HG02798 (cell line): ENCODE results near the gene CEBPB.
"Not testable (repeated sequence)": the region's sequence is repeated elsewhere in the genome, so short reads cannot be mapped to it uniquely, and the experiment has no call there.

Source experiments
- ATAC-seq: cut with Tn5 transposase; IDR thresholded peaks from one replicate; pipeline ENCODE4 v1.9.1; 2021; ENCODE audit warnings: mild to moderate bottlenecking; ENCODE audit not compliant: unreplicated experiment, poor library complexity

Gene CEBPB

DNA sequence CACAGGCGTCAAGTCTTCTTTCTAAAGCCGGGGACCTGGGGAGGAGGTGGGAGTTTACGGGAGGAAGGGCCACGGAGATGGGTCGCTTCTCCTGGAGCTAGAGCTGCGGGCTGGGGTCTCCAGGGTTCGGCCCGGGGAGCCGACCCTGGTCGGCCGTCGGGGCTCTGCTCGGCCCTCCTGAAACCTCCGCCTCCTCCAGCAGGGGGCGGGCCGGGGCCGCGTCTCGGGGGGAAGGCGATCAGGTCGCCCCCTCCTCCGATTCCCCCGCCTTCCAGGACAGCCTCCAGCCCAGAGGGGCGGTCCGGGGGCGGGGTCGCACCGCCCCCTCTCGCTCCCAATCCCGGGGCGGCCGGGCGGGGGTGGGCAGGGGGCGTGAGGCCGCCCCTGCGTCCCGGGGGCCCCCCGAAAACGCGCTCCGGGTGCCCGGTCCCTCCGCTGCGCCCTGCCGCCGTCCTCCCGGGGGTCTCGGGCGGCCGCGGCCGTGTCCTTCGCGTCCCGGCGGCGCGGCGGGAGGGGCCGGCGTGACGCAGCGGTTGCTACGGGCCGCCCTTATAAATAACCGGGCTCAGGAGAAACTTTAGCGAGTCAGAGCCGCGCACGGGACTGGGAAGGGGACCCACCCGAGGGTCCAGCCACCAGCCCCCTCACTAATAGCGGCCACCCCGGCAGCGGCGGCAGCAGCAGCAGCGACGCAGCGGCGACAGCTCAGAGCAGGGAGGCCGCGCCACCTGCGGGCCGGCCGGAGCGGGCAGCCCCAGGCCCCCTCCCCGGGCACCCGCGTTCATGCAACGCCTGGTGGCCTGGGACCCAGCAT lies at the start of gene CEBPB:
TSS of gene CEBPB (plus strand) at position 580 of the 814 bp plus-strand sequence. CDS start at position 784, 204 bp downstream.
- ATAC-seq = peak; percentile 46

DNA sequence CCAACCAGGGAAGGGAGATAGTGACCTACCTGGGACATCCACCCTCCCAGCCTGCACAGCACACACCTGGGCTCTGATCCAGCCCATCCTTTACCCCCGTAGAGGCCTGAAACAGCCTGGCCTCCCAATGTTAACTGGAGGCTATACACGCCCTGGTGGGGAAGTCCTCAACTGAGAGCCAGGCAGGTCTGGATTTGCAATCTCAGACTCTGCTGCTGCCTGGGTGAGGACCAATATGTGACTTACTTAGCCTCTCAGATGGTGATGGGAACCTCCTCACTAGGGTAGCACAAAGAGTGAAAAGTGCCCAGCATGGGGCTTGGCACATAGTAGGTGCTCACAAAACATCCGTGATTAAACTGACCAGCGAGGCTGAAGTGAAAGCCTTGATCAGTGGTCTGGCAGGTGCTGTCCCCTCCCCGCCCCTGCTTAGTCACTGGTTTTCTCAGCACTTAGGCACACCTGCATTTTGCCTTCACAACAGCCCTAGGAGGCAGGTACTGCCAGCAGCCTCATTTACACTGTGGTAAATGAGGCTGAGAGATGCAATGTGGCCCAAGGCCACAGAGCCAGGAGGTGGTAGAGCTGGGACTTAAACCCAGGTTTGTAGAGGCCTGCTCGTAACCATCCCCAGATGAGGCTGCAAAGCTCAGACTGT lies 49.5 kb upstream of the CEBPB start:
- ATAC-seq = no peak

DNA sequence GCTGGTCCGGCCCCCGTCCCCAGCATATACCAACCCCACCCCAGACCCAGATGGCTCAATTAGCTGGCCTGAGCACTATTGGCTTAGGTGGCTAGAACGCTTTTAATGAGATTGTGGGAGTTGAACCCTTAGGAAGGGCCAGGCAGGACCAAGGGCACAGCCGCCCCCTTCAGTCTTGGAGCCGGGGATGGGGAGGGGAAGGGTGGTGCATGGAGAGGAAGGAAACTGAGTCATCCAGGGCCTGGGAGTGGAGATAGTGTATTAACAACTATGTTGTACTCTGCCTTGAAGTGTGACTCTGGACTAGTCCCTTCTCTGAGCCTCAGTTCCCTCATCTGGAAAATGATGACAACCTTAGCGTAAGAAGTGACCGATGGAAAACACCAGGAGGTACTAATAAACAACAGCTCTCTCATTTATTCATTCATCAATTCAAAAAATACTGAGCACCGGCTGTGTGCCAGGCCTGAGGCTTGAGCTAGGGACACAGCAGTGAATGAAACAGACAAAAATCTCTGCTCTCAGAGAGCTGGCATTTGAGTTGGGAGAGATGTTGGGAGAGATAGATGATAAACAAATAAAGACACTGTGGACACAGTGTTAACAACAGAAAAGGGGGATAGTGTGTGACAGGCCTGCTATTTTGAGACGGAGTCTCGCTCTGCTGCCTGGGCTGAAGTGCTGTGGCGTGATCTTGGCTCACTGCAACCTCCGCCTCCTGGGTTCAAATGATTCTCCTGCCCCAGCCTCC lies 48.6 kb upstream of the CEBPB start:
- ATAC-seq = no peak

DNA sequence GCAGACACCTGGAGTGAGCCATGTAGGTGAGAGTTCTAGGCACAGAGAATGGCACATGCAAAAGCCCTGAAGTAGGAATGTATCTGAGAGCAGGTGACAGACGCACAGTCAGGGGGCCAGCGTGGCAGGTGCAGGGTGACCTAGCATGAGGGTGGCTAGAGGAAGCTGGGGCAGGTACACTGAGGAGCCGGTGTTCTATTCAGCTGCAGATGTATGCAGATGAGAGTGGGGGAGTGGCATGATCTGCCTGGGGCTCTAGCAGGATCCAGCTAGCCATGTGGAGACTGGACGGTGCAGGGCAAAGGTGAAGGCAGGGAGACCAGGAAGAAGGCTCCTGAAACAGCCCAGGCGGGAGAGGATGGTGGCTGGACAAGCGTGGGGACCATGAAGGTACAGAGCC lies 47.8 kb upstream of the CEBPB start:
- ATAC-seq = no peak

DNA sequence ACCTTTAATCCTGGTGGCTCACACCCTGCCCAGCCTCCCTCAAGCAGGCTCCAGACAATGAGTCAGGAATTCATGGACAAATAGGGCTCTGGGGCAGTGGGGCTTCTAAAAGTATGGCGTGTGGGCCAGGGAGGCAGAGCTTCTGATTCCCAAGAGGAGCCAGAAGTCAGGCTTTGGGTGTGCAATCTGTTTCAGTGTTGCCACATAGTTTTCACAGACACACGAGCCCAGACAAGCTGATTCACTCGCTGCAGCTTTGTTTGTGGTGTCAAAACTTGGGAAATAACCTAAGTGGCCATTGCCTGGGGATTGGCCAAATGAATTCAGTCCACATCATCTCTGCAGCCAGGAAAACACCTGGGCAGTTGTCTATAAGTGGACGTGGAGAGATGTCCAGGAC lies 46.3 kb upstream of the CEBPB start:
- no peak for ATAC-seq

DNA sequence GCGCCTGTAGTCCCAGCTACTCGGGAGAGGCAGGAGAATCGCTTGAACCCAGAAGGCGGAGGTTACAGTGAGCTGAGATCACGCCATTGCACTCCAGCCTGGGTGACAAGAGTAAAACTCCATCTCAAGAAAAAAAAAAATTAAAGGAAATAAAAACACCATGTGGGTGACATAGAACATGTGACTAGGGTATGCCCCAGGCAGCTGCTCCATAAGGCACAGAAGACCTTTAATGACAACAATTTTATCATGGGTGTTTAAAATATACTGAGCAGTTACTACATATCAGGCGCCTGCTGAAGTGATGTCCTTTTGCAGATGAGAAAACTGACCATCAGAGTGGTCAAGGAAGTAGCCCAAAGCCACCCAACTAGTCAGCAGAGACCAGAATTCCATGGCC lies 45.1 kb upstream of the CEBPB start:
- no peak for ATAC-seq

DNA sequence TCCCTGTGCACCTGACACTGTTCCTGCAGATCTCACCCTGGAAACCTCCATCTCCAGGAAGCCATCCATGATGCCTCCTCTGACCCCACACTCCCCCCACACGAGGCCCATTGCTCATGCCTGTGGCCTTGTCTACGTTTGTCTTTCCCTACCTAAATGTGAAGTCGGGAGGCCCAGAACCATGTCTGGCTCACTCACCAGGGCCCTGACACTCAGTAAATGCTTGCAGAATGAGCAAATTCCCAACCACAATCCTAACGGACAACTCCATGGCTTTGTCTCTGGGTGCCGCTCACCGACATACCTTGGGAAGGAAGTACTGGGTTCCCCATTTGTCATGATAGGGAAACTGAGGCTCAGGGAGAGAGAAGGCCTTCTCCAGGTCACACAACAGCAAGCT lies 44.4 kb upstream of the CEBPB start:
- ATAC-seq = no peak

DNA sequence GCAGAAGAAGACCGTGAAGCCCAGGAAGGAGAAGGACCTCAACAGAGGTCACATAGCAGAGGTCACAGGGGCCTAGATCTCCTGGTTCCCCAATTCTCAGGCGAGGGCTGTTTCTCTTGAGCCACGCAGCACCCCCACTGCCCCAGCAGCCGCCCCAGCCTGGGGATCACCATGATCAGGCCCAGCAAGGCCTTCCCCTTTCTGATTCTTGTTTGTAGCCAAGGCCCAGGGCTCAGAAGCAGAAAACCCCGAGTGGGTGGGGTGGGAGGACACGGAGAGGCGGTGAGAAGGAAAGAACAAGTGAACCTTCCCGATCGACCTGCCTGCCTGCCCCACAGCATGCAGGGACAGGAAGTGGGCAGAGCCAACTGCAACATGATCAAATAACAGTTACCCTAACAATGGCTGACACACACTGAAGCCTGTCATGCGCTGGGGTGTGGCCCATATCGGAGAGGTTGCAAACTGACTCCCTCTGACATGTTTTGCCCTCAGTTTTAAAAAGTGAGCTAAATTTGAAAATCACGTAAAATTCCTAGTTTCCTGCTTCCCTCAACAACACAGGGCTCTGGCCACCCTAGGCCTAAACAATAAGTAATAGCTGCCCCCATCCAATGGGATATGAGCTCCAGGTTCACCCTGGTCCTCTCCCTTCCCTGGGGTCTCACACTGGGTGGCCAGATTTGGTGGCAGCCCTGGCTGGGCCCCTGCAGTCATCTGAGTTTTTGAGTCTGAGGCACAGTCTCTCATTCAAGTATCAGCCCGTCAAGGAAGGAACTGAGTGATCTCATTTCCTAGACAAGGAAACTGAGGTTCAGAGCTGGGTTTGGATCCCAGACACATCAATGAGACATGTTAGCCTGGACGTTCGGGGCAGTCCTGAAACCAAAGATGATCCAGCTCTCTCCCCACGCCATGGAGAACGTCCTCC lies 43.6 kb upstream of the CEBPB start:
- ATAC-seq = peak; percentile 65

DNA sequence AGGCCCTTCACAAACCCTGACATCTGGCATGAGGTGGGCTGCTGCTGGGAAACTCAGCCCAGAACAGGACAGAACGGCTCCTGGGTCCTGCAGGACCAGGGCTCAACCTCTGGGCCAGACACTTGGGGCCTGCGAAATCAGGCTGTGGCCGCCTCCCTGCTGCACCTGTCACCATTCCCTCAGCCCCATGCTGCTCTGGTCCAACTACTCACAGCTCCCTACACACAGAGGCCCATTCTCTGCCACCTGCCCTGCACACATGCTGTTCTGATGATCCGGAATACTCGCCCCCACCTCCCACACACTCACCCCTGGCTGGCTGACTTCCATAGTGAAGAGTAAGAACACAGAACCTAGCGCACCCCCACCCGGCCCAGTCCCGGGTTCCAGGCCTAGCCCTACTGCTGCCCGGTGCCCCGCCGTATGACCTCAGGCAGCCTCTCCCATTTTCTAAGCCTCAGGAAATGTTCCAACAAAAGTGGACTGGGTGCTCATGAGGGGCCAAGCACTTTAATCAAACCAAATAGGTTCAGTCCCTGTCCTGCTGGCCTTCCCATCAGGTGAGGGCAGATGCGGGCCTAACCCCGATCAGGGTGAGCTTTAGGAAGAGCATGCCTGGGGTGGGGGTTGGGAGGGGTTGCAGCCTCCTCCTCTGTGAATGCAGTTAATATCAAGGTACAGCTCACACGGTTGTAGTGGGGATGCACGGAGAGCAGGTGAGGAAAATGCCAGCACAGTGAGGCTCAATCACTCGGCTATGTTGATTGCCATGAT lies 41.0 kb upstream of the CEBPB start:
- no peak for ATAC-seq

DNA sequence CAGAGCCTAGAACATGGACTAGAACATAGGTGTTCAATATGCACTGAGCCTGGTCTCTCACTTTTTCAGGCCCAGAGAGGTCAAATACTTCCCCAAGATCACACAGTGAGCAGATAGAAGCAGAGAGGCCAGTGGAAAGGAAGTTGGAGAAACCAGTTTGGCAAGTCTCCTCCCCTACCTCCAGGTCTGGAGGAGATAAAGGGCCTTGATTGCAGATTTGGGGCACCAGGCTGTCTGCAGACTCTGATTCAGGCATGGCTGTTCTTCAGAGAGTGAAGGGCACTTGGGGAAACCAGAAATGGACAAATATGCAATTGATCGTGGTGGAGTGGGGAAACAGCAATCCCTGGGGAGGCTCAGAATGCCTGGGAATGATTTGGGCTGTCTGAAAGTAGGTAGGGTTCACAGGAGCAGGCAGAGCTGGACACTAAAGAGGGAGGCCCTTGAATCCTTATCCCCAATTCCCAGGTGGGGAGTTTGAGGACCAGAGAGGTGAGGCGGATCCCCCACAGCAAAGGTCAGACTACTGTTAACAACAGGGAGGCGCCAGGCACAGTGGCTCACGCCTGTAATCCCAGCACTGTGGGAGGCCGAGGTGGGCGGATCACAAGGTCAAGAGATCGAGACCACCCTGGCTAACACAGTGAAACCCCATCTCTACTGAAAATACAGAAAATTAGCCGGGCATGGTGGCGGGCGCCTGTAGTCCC lies 39.4 kb upstream of the CEBPB start:
- ATAC-seq = no peak

DNA sequence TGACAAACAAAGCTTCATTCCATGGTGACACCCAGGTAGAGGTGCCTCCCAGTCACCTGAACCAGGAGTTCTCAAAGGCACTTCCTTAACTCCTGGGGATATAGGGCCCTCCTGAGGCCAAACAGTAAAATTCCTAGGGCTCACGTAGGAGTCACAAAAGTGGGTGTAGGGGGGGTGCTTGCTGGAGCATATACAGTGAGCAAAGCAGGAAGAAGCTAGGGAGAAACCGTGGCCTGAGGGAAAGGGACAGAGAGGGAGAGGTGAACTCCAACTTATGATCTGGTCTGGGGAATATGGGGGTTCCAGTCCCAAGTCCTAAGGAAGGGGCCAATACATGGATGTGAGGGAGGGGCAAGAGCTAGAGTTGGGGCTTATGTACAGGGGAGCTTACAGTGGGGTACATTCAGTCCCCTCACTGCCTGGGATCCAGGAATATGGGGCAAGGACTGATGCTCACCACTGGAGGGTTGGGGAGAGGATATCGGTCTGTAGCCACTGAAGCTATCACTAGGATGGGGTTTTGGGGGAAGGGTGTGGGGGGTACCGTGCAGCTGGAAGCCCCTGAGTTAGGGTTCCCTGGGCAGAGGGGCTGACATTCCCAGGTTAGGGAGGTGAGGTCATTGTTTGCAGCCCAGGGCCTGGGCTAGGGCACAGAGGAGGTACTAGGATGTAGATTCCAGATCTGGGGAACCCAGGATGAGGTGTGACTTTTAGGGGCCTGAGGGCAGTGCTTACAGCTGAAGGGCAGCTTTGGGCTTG lies 38.1 kb upstream of the CEBPB start:
- ATAC-seq = no peak

DNA sequence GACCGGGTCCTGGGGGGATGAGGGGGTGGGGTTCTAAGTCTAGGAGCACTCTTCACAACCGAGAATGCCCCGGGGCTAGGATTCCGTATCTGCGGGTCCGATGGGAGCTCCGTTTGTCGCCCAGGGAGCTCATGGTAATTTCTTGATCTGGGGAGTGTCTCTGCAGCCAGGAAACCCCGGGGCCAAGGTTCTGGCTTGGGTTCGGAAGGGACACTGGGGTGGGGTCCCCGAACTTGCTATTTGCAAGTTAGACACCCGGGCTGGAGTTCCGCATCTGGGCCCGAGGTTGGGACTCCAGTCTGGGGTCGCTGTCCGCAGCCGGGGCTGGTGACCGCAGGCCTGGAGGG lies 37.5 kb upstream of the CEBPB start:
- no peak for ATAC-seq

DNA sequence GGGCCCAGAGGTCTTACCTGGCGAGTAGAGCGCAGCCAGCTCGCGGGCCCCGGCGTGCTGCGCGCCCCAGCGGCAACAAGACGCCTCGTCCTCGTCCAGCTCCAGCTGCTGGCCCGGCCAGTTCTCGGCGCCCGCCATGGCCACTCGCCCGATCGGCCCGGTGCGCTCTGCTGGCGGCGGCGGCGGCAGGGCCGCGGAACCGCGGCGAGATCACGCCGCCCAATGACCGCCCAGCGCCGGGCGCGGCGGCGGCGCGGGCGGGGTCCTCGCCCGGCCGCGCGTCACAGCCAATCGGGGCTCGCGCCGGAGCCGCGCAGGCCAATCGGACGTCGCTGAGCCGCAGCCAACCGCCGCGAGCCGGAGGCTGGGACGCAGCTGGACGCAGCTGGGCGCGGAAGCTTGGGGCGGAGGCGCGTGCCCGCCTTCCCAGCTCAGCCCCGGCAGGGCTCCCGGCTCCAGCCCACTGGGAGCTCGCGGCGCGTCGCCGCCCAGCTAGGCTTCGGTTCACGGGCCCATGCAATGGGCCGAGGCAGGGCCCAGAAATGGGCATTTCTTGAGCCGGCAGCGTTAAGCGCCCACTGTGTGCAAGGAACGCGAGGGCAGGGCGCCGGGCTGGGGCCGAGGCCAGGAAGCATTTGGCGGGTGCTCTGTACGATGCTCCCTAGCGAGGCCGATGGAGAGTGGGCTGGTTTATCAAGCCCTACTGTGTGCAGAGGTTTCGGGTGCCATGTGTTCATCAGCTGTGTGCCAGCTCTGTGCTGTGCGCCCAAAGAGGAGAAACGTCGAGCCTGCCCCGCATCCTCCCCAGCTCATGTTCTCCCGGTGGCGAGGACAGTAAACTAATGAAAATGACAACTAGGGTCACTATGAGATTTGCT lies 36.9 kb upstream of the CEBPB start, which contains the start of gene PEDS1:
TSS of gene PEDS1 (minus strand) at position 224 of the 878 bp plus-strand sequence. CDS start at position 138, 86 bp downstream.
- ATAC-seq = peak; percentile 97

DNA sequence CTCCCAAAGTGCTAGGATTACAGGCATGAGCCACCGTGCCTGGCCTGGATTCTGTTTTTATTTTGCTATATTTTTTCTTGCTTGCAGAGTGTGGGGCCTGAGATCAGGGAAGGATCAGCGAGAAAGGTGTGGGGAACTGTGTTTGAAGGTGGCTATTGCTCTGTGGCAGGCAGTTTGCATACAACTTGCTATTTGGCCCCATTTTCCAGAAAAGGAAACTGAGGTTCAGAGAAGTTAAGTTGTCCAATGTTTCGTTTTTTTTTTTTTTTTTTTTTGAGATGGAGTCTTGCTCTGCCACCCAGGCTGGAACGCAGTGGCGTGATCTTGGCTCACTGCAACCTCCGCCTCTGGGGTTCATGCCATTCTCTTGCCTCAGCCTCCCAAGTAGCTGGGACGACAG lies 29.1 kb upstream of the CEBPB start:
- not testable (repeated sequence) for ATAC-seq

DNA sequence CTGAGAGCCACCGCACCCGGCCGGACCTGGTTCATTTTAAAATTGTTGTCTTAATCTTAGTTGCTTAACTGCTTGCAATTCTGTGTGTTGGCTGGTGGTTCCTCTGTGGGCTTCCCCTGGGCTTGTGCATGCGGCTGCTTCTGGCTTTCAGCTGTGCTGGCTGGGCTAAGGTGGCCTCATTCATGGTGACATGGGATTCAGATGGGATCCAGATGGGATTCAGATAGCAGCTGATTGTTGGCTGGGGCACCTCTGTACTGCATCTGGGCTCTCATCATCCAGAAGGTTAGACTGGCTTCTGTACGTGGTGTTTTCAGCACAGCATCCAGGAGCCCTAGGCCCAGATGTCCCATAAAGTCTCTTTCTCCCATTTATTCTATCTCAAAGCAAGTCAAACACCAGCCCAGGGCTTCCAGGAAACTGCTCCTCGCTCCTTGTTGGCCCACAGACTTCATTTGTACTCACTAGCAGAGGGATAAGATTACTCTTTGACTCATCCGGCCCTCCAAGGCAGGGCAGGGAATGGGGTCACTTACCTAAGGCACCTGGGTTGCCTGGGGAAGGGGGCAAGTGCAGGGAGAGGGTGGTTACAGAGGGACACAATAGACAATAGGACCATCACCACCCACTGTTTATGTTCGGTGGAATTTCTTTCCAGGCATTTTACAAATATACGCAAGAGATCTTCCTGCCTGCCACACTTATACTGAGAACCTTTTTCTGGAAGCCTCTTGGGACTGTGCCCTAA lies 26.9 kb upstream of the CEBPB start:
- ATAC-seq = no peak
